Fibroblast of skin of left biceps (primary cell): ENCODE measurements around the gene COP1.

Experiments
- DNase-seq, 2 experiments: peaks; one replicate each; pipeline ENCODE4 v3.0.0-alpha.2; 2013; ENCODE audit warnings: low read depth in 2 of 2

COP1 gene

DNA sequence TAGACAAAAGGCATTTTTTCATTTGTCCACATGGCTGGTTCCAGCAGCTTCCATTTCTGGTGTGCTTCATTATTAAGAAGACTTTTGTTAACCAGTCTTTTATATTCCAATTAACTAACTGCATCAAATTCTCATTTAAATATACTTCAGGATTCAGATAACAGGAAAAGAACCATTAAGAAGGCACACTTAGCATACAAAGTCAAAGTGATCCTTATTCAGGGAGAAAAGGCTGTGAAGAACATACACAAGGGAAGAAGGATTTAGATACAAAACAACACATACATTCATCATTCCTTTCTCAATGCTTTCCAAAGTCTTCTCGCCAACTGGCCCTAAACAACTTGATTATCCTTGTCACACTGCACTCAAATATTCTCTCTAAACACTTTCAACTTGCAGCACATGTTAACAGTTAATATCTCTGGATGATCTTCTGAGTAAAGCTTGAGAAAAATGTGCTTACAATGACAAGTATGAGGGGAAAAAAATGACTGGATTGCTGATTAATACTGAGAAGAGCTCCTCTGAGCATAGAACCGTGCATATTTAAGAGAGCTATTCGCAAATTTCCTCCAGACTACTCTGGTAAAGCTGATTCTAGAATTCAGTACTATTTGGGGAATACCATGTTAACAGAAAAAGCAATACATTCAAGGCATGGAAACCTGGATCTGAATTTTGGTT, 238.5 kb downstream of the COP1 start:
- peak; percentile 67 to 74 for DNase-seq

DNA sequence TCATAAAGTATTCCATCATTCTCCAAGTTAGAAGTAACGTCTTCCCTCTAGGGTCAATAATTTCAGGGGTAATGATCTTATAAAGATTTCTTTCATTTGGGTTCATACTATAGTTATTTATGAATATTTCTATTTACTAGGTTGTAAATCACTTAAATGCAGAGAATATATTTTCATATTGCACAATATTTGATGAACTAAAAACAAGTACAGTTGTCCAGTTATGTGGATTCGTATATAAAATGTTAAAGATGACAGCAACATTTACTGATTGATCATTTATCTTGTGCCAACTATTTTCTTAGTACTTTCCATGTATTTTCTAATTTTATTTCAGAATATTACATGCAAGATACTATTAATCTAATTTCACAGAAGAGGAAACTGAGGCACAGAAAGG, 243.3 kb downstream of the COP1 start:
- DNase-seq, result no peak

DNA sequence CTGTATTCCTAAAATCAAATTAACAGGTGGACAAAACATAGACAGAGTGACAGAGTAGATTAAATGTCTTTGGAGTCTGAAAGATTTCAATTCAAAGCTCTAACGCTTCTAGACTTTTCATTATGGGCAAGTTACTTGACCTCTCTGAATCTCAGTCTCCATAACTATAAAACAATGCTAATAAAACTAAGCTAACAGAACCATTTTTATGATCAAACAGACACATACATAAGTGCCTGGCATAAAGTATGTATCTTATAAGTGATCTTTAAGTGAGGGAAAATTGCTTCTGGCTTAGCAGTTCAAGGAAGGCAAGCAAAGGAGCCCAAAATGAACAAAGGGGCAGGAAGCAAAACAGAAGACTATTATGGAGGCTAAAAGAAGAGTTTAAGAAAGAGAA, 246.9 kb downstream of the COP1 start:
- no peak for DNase-seq

DNA sequence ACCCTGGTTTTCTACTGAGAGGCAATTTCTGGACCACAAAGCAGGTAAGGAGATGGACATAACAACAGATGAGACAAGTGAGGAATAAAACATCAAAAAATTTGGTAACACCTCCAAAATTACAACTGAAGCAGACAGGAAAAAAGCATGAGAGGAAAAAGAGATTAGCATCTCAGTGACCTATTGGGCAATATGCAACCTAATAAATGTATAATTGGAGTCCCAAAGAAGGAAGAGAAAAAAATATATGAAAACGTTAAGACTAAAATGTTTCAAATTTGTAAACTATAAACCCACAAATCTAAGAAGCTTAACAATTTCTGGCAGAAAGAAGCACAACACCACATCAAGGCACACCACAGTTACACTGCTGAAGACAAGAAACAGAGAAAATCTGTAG, 255.5 kb downstream of the COP1 start:
- DNase-seq, result no peak

DNA sequence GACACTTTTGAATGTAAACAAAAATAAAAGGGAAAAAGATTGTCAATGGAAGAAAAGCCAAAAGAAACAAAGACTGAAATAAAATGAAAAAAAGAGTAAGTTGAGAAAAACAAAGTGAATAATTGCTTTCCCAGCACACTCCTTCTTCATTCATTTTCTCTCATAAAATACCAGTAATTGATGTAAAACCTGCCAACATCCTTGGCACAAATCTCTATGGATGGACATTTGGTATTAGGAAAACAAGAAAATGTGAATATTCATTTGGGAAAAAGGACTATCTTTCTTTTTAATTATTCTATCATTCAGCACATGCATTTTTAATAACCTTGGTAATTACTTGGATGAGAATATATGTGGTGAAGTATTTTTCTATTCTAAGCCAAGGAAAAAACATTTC, 259.3 kb downstream of the COP1 start:
- no peak for DNase-seq

DNA sequence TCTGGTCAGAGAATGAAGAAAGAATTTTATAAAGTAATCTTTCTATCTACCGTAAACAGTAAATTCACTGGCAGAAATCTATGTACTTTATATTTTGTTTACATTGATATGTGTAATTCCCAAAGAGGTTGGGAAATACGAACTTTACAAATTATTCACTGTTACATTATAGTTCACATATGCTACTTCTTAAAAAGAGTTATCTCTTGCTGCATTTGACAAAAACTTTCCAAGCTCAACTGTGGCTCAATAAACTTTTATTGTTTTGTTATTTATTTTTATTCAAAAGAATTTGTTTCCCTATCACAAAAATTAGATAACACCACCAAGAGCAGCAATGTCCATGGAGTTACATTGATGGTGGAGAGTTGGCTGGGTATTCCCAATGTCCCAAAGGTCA, 262.5 kb downstream of the COP1 start:
- DNase-seq, result no peak

DNA sequence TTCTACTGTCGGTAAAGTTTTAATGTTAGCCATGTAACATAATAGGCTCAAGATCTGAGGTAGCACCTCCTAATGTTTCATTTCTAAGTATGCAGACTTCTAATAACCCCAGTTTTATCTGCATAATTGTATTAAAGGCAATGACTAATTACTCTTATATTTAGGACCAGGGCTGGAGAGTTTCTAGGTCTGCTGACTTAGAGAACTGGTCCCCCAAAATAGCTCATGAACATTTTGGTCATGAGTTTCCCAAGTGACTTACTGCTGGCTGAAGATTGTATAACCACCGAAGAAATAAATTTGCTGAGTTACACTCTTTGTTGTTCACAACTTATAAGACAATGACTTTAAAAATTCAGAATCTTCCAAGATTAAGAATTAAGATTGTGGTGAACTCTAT, 265.9 kb downstream of the COP1 start:
- DNase-seq, result no peak

DNA sequence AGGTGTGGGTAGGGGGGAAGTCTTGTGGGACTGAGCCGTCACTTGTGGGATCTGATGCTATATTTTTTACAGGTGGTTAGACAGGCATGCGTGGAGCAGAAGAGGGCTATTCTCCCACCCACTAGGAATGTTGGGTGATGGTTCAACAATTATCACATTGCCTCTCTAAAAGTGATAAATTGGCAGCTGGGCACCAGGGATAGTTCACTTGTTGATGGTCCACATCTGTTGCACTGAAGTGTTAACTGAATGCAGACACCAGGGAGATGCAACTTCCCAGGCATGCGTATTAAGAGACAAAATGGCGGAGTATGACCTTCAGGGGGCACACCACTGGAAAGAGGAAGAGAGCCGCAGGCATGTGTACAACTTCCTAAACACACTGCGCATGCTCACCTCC, 270.4 kb downstream of the COP1 start:
- no peak for DNase-seq

DNA sequence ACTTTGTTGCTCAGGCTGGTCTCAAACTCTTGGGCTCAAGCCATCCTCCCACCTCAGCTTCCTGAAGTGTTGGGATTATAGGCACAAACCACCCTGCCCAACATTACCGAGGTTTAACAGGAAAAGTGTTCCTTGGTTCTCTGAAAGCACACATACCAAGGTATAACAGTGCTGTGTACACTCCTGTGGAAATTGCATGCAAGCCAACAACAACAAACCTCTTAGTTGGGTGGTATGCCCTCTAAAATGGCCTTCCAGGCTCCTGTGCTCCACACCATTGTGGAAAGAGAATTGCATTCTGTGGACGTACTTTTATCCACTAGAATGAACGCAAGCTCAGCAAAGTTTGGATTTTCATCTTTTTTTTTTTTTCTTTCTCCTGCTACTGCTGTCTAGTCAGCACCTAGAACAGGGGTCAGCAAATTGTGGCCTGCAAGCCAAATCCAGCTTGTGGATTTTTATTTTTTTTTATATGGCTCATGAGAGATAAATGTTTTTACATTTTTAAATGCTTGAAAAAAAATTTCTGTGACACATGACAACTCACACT, 271.4 kb downstream of the COP1 start:
- no peak for DNase-seq

DNA sequence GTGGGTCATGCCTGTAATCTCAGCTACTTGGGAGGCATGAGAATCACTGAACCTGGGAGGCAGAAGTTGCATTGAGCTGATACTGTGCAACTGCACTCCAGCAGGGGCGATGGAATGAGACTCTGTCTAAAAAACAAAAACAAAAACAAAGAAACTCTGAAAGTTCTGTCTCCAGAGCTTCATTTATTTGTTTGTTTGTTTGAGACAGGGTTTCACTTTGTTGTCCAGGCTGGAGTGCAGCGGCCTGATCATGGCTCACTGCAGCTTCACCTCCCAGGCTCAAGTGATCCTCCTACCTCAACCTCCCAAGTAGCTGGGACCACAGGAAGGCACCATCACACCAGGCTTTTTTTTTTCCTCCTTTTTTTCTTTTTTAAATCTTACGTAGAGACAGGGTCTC, 271.9 kb downstream of the COP1 start:
- DNase-seq, result no peak

DNA sequence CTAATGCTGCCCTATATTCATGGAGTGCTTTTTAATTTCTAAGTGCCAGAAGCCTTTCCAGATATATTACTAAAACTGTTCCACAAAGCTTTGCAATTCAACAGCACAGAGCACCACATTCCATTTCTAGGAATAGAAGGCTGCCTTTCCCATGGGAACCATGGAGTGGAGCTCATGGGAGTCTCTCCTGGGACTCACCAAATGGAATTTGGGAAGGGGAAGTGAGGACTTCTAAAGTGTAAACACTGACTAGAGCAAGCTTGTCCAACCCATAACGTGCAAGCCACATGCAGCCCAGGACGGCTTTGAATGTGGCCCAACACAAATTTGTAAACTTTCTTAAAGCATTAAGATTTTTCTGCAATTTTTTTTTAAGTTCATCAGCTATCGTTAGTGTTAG, 273.3 kb downstream of the COP1 start:
- DNase-seq, result peak; percentile 2 to 5

DNA sequence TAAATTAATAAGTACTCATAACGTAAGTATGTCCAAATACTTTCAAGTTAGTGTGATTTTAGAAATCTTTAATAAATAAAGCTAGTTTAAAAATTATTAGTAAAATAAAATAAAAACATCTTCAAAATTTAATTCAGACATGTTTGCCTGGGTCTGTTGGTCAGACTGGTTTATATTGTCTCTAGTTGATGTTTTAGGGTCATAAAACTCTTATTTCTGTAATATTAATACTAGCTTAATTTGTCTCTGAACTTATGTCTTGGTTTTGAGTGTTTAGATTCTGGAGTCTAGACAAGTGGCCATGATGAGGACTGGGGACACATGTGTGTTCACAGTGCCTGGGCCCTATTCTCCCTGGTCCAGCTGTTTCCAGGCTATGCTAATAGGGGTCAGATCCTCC, 279.1 kb downstream of the COP1 start:
- DNase-seq, result no peak

DNA sequence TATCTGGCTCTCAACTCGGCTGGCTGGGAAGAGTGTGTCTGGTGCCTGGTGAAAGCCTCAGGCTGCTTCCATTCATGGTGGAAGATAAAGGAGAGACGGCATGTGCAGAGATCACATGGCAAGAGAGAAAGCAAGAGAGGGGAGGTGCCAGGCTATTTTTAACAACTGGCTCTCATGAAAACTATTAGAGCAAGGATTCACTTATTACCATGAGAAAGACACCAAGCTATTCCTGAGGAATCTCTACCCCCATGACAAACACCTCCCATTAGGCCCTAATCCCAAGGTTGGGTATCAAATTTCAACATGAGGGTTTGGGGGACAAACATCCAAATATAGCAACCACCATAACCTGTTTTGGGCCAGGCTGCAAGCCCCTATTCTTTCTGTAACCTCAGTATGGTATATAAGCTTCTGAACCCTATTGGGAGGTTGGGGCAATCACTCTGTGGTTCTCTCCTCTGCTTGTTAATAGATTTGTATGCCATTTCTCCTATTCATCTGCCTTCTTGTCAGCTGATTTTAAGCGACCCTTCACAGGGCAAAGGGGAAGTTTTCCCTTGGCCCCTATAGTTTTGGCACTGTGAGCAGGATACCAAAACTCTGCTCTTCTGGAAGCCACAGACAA, 284.7 kb downstream of the COP1 start:
- no peak for DNase-seq

DNA sequence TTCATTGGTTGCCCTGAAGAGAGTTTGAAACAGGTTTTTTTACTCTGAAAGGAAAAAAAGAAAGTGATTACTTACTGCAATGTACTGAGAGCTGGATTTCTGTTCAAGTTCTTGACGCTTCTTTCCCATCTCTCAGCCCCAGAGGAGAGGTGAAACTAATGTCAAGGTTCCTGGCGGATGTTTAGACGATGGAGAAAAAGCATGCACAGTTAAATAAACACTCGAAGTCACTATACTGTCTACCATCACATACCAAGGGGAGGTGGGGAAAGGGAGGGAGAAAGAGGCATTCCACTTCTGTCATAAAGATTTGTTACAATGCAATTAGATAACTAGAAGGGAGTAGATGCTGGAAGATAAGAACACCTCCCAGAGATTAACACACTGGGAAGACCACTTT, 286.7 kb downstream of the COP1 start:
- DNase-seq, result no peak

DNA sequence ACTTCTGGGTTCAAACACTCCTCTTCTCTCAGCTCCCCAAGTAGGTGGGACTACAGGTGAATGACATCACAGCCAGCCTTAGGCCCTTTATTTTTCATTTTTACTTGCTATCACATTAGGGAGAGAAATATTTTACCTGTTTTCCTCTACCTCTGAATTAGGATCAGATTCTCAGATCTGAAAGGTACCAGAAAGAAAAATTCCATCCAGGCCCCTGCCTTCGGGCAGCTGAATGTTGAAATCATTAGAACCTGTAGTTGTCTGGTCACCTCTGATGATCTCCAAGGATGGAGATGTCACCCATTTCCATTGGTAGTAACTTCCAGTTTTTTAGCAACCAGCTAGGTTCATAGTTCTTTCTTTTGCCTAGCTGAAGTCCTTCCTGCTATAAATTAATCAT, 288.1 kb downstream of the COP1 start:
- DNase-seq, result no peak

DNA sequence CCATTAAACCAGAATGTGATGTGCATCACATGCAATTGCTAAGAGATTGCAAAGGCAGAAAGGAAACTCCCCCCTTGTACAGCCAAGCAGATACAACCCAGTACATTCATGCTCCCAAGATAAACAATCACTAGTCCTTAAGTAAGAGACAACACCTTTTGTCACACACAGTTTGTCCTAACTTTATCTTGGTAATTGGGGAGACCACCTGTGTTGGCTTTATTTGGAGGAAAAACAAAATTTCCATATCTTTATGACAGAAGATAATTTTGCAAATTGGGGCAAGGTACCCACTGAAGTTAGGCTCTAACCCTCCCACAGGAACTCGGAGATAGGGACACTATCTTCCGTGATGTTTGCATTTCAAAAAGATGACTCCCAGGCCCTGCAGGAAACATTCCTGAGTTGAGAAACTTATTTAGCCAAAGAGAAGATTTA, 288.7 kb downstream of the COP1 start:
- no peak for DNase-seq

DNA sequence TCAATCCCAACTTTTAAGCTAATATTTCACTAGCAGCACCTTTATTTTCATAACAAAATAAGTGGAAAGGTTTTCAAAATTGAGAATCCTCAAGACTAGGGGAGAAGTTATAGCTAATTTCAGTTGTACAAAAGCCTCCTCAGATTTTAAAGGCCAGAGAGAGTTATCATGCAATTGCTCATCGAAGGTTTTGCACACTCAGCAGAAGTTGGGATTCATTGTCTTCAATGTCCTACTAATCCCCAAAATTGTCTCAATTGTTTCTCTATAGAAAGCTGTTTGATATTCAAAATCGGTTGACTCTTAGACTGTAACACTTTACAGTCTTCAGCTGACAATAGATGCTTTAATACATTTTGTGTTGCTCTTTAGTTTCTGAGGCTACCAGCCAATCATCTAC, 293.0 kb downstream of the COP1 start:
- DNase-seq, result no peak

DNA sequence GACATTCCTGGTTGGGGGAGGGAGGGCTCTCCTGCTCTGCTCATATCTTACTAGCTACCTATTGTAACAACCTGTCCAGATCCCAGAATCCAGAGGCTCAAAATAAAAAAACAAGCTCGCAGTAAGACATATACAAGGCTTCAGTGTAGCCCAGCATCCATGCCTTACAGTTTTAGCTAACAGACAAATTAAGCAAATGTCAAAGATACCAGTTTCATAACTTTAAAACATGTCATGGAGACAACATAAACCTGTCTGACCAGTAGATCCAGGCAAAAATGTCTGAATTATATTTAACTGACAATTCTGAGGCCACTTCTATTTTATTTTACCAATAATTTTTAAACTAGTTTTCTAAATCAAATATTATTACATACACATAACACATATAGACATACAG, 295.9 kb downstream of the COP1 start:
- no peak for DNase-seq

DNA sequence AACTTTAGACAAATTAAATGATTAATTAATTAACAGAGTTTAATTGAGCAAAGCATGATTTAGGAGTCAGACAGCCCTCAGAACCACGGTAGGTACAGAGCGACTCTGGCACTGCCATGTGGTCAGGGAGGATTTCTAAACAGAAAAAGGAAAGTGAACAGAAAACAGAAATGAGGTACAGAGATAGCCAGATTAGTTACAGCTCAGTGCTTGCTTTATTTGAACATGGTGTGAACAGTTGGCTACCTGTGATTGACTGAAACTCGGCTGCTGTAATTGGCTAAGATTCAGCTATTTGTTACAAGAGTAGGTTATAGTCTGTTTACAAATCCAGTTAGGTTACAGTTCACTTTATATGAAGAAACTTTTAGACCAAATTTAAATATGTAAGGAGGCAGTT, 300.7 kb downstream of the COP1 start:
- DNase-seq, result no peak

DNA sequence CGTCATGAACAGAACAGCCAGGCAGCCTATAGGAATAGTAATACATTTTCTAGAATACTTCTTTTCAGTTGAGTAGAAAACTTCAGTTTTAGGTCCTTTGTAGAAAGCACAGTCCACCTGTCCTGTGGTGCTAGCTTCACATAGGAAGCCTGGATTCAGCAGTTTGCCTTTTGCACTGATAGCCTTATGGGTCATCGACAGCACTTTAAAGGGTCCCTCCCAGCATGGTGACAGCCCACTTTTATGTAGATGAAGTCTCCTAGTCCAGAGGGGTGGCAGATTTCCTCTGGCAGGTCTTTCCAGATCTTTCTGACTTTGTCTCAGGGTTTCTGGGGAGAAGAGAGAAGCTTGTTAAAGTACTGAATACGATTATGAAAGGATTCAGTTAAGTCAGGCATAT, 302.3 kb downstream of the COP1 start:
- no peak for DNase-seq

DNA sequence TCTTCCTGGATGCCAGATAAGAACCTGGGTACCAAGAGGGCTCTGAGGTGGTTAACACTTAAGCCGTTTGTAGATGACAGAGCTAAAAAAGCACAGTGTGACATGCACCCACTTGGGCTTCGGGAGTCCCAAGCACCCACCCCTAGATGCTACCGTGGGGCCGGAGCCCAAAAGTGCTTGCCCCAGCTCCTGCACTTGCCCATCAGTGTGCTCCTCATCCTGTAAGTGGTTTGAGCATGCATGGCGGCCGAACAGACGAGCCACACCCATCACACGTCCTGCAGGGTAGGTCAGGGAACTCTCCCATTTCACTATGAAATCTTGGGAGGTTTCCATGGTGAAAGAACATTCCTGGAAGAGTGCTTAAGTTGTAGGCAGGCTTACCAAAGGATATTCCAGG, 304.8 kb downstream of the COP1 start:
- DNase-seq, result no peak

DNA sequence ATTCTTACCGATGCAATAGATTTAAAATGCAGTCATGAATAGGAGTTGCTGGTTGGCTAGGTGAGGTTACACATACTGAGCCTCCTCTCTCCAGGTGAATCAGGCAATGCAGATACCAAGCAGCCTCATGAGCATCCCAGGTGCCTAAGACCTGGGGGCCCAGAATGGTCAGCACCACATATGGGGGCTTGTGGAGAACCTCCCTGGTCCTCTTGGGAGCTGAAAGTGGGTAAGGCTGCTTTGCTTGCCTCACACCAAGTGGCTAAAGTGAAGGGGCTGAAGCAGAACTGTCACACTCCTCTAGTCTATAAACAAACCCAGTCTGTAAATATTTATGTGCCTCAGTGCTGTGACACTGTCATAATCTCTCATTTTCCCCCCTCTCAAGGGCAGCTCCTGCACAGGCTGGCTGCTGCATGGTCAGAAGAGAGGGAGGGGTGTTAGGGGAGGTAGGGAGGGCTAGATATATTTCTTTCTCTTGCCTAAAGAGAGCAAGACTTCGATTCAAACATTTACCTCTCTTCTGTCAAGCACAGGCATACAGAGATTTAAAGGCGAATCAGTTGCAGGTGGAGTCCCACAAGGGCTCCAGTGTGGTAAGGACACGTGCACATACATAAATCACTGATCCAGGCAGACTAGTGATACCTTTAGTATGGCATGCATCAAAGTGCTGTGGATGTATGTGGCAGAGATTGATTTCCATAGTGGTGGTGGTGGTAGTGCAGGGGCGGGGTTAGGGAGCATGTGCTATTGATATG, 305.8 kb downstream of the COP1 start:
- DNase-seq, result no peak

DNA sequence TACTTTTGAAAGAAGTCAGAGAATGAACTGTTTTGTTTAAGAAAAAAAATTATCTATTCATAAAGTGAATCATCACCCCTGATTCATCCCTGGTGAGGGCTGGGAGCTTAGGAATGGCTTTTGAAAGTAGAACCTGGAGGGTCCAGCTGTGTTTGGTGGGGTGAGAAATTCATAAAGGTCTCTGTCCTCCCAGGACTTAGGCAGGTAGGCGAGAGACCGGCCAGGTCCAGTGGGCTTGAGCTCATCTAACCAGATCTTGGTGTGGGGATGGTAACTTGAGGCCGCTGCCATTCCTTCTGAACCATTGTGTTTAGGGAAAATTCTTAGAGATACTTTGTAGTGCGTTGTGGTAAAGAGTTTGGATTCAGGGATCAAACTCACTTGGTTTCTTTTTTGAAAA, 306.9 kb downstream of the COP1 start:
- DNase-seq, result no peak
